SH-SY5Y (cell line): ENCODE measurements around the gene TUBGCP2.

ENCODE experiments used
- GATA2 ChIP-seq: IDR thresholded peaks from 2 replicates; pipeline ENCODE4 v1.6.1; 2011; ENCODE audit warnings: mild to moderate bottlenecking, low read depth, low read length
- GATA3 ChIP-seq: IDR thresholded peaks from 2 replicates; pipeline ENCODE4 v1.6.1; 2011; ENCODE audit warnings: low read depth, mild to moderate bottlenecking, low read length, moderate library complexity

GRCh38 chr10:133339708-133340380 is 31.2 kb upstream of the TUBGCP2 start:
- TF ChIP-seq GATA2 (no peak), GATA3 (no peak)
